ENCODE results near the gene CCDC88B.

The CCDC88B gene

DNA sequence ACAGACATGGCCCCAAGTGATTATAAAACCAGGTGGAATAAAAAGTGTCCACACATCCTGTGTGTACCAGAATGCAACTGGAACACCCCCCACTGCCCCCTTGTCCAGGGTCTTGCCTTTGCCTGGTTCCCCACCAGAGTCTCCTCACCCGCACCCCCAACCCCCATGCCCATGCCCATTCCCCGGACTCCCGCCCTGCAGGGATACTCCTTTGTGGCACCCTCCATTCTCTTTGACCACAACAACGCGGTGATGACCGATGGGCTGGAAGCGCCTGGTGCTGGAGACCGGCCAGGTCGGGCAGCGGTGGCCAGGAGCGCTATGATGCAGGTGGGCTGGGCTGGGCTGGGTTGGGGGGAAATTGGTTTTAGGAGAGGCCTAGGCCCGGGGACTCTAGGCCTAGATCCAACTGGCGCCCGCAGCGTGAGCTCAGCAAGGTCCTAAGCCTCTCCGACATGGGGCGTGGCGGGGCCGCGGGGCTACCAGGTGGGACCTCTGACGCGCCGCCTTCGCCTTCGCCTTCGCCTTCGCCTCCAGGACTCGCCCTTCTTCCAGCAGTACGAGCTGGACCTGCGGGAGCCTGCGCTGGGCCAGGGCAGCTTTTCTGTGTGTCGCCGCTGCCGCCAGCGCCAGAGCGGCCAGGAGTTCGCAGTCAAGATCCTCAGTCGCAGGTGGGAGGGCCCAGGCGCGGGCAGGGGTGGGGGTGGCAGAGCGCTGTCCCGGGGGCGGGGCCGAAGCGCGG is 28.1 kb downstream of the CCDC88B start:
- Histone ChIP-seq H3K27me3 (ENCODE audit: control insufficient read depth, insufficient read depth, low read length) (no peaks in the 10 kb centered on the region), H3K9ac (no peak overlapping the region), H3K4me1 (no peaks in the 10 kb centered on the region), H3K36me3 (ENCODE audit: control insufficient read depth, insufficient read depth, low read length) (no peaks in the 10 kb centered on the region), H3K4me2 (ENCODE audit: low read length) (no peak overlapping the region), H3K79me2 (no peaks in the 10 kb centered on the region), H3K9me3 (ENCODE audit: control insufficient read depth, low read length) (no peaks in the 10 kb centered on the region), H3K27ac (no peak overlapping the region), H3K4me3 (ENCODE audit: low read depth, low read length) (no peak overlapping the region), H2AFZ (no peak overlapping the region)
- TF ChIP-seq, protein P1, sequence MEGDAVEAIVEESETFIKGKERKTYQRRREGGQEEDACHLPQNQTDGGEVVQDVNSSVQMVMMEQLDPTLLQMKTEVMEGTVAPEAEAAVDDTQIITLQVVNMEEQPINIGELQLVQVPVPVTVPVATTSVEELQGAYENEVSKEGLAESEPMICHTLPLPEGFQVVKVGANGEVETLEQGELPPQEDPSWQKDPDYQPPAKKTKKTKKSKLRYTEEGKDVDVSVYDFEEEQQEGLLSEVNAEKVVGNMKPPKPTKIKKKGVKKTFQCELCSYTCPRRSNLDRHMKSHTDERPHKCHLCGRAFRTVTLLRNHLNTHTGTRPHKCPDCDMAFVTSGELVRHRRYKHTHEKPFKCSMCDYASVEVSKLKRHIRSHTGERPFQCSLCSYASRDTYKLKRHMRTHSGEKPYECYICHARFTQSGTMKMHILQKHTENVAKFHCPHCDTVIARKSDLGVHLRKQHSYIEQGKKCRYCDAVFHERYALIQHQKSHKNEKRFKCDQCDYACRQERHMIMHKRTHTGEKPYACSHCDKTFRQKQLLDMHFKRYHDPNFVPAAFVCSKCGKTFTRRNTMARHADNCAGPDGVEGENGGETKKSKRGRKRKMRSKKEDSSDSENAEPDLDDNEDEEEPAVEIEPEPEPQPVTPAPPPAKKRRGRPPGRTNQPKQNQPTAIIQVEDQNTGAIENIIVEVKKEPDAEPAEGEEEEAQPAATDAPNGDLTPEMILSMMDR (IDR thresholded peaks at IDR 0.05): no peak

GRCh38 chr11:64368673-64369074 is 28.7 kb downstream of the CCDC88B start:
- no peak overlapping the region for H3K27ac ChIP-seq
- TF ChIP-seq, protein P1 (IDR thresholded peaks at IDR 0.05): no peak

GRCh38 chr11:64369440-64370421 is 29.7 kb downstream of the CCDC88B start:
- Histone ChIP-seq H3K4me2 (ENCODE audit: low read length) (no peak overlapping the region), H2AFZ (no peak overlapping the region), H3K9me3 (ENCODE audit: control insufficient read depth, low read length) (no peaks in the 10 kb centered on the region), H3K4me1 (no peaks in the 10 kb centered on the region), H3K27me3 (ENCODE audit: control insufficient read depth, insufficient read depth, low read length) (no peaks in the 10 kb centered on the region), H3K27ac (no peak overlapping the region), H3K9ac (no peak overlapping the region), H3K4me3 (ENCODE audit: low read depth, low read length) (no peak overlapping the region), H3K79me2 (no peaks in the 10 kb centered on the region), H3K36me3 (ENCODE audit: control insufficient read depth, insufficient read depth, low read length) (no peaks in the 10 kb centered on the region)
- TF ChIP-seq, protein P1 (IDR thresholded peaks at IDR 0.05): no peak

More at GRCh38 chr11:64368673-64369074, 28.7 kb downstream of the CCDC88B start:
- Histone ChIP-seq H3K4me3 (ENCODE audit: low read depth, low read length) (no peak overlapping the region), H3K4me1 (no peaks in the 10 kb centered on the region), H3K9me3 (ENCODE audit: control insufficient read depth, low read length) (no peaks in the 10 kb centered on the region), H2AFZ (no peak overlapping the region), H3K4me2 (ENCODE audit: low read length) (no peak overlapping the region), H3K9ac (no peak overlapping the region), H3K36me3 (ENCODE audit: control insufficient read depth, insufficient read depth, low read length) (no peaks in the 10 kb centered on the region), H3K79me2 (no peaks in the 10 kb centered on the region), H3K27me3 (ENCODE audit: control insufficient read depth, insufficient read depth, low read length) (no peaks in the 10 kb centered on the region)

- Histone ChIP-seq H2AFZ (no peak overlapping the region), H3K27me3 (ENCODE audit: control insufficient read depth, insufficient read depth, low read length) (no peaks in the 10 kb centered on the region), H3K79me2 (no peaks in the 10 kb centered on the region), H3K4me2 (ENCODE audit: low read length) (no peak overlapping the region), H3K27ac (no peak overlapping the region), H3K9me3 (ENCODE audit: control insufficient read depth, low read length) (no peaks in the 10 kb centered on the region), H3K9ac (no peak overlapping the region), H3K4me3 (ENCODE audit: low read depth, low read length) (no peak overlapping the region), H3K36me3 (ENCODE audit: control insufficient read depth, insufficient read depth, low read length) (no peaks in the 10 kb centered on the region), H3K4me1 (no peaks in the 10 kb centered on the region)
- TF ChIP-seq, protein P1 (IDR thresholded peaks at IDR 0.05): no peak
Measured at GRCh38 chr11:64371201-64371600, 31.2 kb downstream of the CCDC88B start.

Measured in parathyroid adenoma (tissue), 2 donors.